Stimulated activated CD8-positive, alpha-beta memory T cell treated with anti-CD3 and anti-CD28 coated beads, Interleukin-15, amount 100 ng/mL, for 24 hours (primary cell): ENCODE results near the gene VAPB.

Experiments used
- DNase-seq: peaks from one replicate; pipeline ENCODE4 v3.0.0-alpha.2; 2020; ENCODE audit warnings: low read depth

VAPB gene

DNA sequence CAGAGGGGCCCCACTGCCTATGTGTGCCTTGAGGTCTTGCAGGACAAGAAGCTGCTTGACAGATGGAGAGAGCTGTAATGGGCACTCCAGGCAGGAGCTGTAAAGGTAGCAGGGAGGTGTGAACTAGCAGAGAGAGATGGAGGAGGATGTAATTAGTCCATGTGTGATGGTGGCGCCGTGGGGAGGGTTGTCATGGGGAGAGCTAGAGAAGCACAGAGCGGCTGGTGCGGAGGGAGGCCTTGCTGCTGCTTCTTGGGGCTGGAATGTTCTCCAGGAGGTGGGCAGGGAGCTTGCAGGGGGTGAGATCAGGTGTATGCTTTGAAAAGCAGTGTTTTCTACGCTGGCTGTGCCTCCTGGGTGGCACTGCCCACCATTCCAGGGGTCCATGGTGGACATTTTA, 94.0 kb downstream of the VAPB start:
- no peak for DNase-seq

DNA sequence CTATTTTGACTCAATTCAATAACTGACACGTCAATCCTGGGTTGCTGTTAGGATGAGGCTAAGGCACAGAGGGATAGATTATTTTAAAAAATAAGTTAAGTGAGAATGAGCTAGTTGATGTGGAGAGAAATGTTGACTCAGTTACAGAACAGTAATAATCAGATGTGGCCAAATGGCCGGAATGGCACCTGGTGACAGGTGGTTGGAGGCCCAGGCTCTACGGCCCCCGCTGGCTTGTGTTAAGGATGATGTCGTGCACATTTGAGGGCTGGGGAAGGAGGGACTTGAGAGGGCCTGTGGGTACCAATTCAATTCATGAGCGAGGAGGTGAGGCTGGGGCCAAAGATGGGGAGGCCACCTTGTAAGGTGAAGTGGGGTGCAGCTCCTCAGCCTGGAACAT, 94.4 kb downstream of the VAPB start:
- DNase-seq: no peak

DNA sequence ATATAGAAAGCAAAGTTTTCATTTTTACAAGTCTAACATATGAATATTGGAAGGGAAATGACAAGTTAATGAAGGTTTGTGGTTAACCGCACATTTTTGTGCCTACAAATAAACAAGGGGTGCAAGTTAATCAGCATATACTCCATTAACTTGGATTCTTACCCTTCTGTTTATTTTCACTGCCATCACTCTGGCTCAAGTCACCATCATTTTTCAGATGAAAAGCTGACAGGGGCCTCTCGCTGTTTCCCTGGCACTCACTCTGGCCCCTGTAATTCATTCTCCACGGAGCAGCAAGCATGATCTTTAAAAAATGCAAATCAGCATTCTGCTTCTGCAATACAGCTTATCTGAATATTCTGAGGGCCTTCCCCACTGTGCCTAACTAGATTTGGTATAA, 96.4 kb downstream of the VAPB start:
- no peak for DNase-seq

DNA sequence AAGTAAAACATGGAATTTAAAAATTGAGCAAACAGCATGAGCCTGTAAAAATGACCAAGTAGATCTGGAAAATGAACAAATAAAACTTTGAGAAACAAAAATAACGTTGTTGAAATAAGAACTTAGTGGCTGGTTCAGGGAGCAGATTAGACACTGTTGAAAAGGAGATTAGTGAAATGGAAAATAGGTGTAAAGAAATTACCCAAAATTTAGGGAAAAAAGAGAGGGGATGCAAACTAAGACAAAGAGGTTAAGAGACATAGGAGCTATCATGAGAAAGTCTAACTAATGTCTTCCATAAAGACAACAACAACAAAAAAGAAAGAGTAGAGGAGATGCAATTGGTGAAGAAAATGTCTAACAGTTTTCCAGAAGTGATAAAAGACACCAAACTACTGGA, 97.2 kb downstream of the VAPB start:
- no peak for DNase-seq

DNA sequence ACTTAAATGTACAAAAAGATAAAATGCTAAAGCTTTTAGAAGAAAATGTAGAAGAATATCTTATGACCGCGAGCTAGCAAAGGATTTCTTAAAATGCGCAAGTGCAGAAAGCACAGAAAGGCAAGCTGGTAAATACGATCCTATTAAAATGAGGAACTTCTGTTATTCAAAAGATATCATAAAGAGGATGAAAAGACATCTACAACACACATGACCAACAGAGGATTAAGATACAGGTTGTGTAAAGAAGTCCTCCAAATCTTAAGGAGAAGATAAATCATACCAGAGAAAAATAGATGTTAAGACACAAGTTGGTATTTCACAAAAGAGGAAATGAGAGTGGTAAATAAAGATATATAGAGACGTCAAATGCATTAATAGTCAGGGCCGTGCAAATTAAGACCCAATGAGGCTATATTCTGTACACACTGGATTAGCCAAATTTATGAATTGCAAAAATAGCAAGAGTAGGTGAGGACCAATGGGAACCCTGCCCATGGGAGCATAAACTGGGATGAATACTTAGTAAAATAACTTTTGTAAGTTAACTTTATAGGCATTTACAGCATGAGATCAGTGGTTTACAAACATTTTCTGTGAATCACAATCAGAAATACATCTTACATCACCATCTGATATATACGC, 103.2 kb downstream of the VAPB start:
- no peak for DNase-seq

DNA sequence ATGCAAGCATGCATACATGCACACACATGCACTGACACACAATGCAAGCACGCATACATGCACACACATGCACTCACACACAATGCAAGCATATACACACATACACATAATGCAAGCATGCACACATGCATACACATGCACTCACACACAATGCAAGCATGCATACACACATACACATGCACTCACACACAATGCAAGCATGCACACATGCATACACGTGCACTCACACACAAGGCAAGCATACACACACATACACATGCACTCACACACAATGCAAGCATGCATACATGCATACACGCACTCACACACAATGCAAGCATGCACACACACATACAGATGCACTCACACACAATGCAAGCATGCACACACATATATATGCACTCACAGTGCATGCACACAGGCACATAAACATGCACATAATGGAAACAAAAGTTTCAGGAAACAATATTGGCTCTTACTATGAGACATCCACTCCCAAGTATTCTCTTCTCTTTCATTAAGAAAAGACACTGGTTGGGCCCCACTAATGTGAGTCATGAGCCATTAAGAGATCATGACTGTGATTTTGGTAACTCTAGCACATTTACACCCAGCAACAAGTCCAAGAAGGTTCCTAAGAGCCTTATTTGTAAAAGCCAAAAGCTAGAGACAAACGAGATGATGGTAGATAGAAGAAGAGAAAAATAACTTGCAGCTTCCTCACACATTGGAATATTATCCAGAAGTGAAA, 103.9 kb downstream of the VAPB start:
- DNase-seq: no peak

DNA sequence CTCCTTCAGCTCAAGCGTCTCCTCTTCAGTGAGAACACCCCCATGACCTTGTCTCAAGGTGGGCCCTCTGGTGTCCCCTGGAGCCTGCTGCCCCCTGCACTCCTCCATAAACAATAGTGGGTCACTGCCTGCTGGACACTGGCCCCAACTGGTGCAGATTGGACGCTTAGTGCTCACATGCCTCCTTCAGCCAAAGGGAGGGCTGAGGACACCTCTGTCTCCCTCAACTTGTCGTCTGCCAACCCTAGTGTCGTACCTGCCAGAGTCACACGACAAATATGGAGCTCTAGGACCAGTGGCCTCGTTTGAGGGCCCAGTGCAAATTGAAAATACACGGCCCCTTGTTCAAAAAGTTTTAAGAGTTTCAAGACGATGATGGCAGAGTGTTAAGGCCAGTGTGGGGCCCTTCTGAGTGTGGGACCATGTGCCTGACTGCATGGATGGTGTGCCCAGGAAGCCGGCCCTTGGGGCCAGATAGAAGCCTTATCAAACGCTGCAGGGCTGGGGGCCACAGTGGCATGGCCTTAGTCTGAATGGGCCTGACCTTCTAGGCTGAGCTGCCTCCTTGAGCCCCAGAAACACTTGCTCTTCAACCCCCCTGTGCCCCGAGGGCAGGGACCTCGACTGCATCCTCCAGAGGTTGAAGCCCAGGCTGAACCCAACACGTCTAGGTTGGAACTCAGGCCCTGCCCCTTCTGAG, 106.0 kb downstream of the VAPB start:
- DNase-seq: no peak

DNA sequence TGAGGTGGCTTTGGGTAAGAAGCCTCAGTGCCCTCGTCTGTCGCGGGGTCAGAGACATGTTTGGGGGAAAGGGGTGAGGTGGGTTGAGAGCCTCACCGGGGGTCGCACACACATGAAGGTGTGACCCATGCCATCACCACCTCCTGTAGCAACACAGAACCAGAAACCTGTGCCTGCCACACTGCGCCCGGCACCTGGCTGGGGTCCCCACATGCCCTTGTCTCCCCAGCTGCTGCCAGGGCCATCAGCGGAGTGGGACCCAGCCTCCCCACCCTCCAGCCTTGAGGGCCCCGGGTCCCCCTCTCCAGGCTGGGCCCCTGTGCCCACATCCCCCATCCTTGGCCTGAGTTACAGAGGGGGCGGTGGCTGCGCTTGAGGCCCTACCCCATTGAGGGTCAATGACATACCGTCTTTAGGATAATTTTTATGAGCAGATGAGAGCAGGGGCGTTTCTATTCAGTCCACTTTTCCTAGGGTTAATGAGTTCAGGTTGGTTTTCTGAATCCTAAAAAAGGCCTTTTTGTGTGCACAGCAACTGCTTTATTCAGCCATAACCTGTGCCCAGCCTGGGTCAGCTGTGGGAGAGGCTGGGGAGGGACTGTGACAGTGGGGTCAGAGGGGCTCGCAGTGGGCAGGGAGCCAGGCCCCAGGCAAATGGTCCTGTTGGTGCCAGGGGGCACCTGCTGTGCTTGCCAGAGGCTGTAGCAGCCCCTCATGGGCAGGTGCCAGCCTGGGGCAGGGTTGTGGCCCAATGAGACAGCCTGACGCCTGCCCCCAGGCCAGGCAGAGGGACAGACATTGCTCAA, 106.8 kb downstream of the VAPB start:
- DNase-seq: no peak

DNA sequence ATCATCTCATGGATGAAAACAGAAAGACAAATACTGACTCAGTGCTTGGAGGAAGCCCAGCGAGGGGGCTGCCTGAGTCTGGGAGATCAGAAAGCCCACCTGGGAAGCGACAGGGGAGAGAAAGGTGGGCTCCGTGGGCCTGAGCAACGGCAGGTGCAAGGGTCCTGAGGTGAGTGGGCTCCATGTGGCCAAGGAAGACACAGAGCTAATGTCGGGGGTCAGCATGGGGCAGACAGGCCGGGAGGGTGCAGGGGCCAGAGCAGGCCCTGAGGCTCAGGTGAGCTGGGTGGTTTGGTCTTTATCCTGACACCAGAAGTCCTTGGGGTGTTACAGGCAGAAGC, 107.4 kb downstream of the VAPB start:
- DNase-seq: no peak

DNA sequence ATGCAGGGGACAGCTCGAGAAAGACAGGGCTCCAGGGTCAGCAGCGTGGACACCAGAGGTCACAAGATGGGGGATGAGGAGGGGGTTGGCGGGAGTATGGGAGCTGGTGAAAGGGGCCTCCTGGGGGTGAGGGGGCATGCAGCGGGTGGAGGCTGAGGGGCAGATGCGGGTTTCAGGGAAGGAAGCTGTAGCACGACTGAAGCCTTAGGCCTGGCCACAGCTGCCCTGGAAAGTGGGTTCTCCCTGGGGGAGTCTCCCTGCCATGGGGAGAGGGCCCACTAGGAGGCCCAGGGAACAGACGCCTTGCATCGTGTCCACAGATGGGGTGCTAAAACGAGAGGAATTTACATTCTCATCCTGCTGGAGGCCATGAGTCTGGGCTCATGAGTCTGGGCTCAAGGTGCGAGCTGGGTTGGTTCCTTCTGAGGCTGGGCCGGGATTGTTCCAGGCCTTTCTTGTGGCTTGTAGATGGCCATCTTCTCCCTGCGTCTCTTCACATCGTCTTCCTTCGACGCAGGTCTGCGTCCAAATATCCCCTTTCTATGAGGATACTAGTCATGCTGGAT, 108.1 kb downstream of the VAPB start:
- DNase-seq: no peak

DNA sequence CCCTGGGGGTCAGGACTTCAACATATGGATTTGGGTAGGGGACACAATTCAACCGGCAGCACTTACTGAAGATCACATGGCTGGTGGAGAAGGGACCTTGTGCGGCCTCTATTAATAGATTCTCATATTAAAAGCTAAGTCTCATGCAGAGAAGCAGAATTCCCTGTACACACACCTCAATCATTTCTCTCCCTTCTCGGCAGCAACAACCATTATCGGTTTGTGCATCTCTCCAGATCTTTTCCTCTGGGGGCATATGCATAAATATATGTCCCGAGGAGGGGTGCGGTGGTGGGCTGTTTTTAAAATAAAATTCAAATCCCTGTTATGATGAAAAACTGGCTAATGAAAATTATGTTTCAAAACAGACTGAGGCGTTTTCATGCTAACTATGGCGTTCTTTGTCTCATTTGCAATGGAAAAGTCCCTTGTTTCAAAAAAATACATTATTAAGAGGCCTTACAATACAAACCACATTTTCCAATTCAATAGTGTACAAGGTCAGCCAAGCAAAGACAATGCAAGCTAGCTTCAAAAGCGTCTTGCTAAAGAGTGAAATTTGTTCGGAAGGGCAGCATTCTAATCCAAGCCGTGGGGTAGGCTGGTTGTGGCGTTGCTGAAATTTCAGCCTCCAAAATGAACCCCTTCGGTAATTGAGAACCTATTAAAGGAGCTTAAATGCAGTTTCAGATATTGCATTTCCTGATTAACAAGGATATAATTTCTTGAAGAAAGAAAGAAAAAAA, 108.9 kb downstream of the VAPB start:
- DNase-seq: no peak

DNA sequence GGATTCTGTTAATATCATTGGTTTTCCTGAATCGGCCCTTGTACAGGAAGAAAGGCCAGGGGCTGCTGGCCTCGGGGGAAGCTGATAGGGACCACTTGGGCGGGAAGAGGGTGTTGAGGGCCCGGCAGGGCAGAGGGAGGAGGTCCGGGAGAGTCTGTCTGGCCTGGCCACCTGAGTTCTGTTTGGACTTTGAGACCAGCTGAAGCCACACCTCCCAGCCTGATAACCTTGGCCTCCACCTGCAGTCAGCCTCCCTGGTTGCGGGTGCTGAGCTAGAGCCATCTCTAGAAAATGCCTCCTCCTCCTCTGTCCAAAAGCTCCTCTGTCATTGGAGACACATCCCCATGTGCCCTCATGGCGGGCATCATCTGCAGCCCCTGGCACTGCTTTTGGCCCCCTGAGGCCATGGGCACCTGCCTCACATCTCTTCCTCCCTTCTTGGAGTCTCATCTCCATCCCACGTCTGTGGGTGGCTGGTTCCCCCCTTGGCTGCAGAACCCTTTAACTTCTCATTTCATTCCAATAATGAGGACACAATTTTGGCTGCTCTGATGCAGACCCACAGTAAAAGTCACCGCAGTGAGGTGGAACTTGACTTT, 109.5 kb downstream of the VAPB start:
- no peak for DNase-seq

DNA sequence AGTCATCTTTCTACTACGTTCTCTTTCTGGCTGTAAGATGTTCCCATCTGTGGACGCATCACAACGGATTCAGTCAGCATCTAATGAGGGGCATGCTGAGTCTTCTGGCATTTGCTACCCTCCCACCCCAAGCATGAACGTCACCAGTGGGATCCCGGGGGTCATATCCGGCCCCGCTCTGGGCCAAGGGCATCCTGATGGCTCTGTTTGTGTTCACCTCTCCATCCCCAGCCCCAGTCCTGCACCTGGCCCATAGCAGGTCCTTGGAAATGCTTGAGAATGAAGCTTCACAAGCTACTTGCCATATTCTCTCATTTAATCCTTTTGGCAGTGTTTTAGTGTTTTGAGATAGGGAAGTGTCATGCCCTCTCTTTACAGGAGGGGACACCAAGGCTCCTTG, 111.2 kb downstream of the VAPB start:
- DNase-seq: no peak
